H9 (cell line): ENCODE measurements around the gene PMEL. TPM values are rescaled to one million over a fixed set of nuclear protein-coding genes. Genes with fewer than 3 reads are reported as not detected.

Experiments used
- DNase-seq: peaks from one replicate; pipeline ENCODE4 v3.0.0-alpha.2; 2017
- H2AFZ ChIP-seq: one replicate; pipeline ENCODE4 v1.6.1; 2013; ENCODE audit warnings: mild to moderate bottlenecking, low read length, control low read depth, moderate library complexity
- H2AK5ac ChIP-seq: 2 replicates; pipeline ENCODE4 v1.6.1; 2013; ENCODE audit warnings: low read length, control low read depth, mixed read lengths; ENCODE audit not compliant: insufficient read length
- H2BK120ac ChIP-seq: one replicate; pipeline ENCODE4 v1.6.1; 2013; ENCODE audit warnings: low read depth, mild to moderate bottlenecking, low read length, control low read depth, inconsistent platforms; ENCODE audit not compliant: poor library complexity, severe bottlenecking
- H2BK12ac ChIP-seq: 2 replicates; pipeline ENCODE4 v1.6.1; 2013; ENCODE audit warnings: low read length, control low read depth, mixed read lengths, low read depth; ENCODE audit not compliant: insufficient read length
- H2BK15ac ChIP-seq: 2 replicates; pipeline ENCODE4 v1.6.1; 2013; ENCODE audit warnings: low read depth, low read length, control low read depth
- H2BK20ac ChIP-seq: one replicate; pipeline ENCODE4 v1.6.1; 2013; ENCODE audit warnings: low read depth, mild to moderate bottlenecking, low read length, control low read depth, inconsistent platforms; ENCODE audit not compliant: poor library complexity, severe bottlenecking
- H2BK5ac ChIP-seq: 2 replicates; pipeline ENCODE4 v1.6.1; 2013; ENCODE audit warnings: low read length, control low read depth, mixed read lengths; ENCODE audit not compliant: insufficient read length
- H3K14ac ChIP-seq: 2 replicates; pipeline ENCODE4 v1.6.1; 2013; ENCODE audit warnings: low read length, control low read depth; ENCODE audit not compliant: insufficient read depth
- H3K18ac ChIP-seq: 2 replicates; pipeline ENCODE4 v1.6.1; 2013; ENCODE audit warnings: low read depth, mild to moderate bottlenecking, mixed read lengths, low read length, control low read depth; ENCODE audit not compliant: insufficient read length
- H3K23ac ChIP-seq: 2 replicates; pipeline ENCODE4 v1.6.1; 2013; ENCODE audit warnings: low read length, control low read depth, mixed read lengths, low read depth; ENCODE audit not compliant: insufficient read length
- H3K23me2 ChIP-seq: 2 replicates; pipeline ENCODE4 v1.6.1; 2013; ENCODE audit warnings: low read depth, mild to moderate bottlenecking, mixed read lengths, low read length, control low read depth; ENCODE audit not compliant: insufficient read length, poor library complexity, severe bottlenecking
- H3K27ac ChIP-seq: 2 replicates; pipeline ENCODE4 v1.5.1; 2013; ENCODE audit warnings: low read length, control low read depth, mixed read lengths, low read depth; ENCODE audit not compliant: insufficient read length
- H3K27me3 ChIP-seq: 2 replicates; pipeline ENCODE4 v1.6.1; 2013; ENCODE audit warnings: low read length, control low read depth, inconsistent platforms; ENCODE audit not compliant: insufficient read depth
- H3K4ac ChIP-seq: 2 replicates; pipeline ENCODE4 v1.6.1; 2013; ENCODE audit warnings: low read depth, mild to moderate bottlenecking, control low read depth, inconsistent platforms, low read length, moderate library complexity
- H3K4me1 ChIP-seq: 2 replicates; pipeline ENCODE4 v1.6.1; 2013; ENCODE audit warnings: low read length, control low read depth, inconsistent platforms; ENCODE audit not compliant: insufficient read depth
- H3K4me2 ChIP-seq: 2 replicates; pipeline ENCODE4 v1.6.1; 2013; ENCODE audit warnings: low read length, control low read depth, mixed read lengths; ENCODE audit not compliant: insufficient read length, insufficient read depth
- H3K56ac ChIP-seq: 2 replicates; pipeline ENCODE4 v1.6.1; 2013; ENCODE audit warnings: low read depth, mild to moderate bottlenecking, mixed read lengths, low read length, control low read depth; ENCODE audit not compliant: insufficient read length
- H3K79me1 ChIP-seq: 2 replicates; pipeline ENCODE4 v1.6.1; 2013; ENCODE audit warnings: low read depth, mild to moderate bottlenecking, moderate library complexity, low read length, control low read depth, inconsistent platforms; ENCODE audit not compliant: insufficient read depth, poor library complexity, severe bottlenecking
- H3K79me2 ChIP-seq: 2 replicates; pipeline ENCODE4 v1.6.1; 2013; ENCODE audit warnings: low read length, control low read depth, inconsistent platforms; ENCODE audit not compliant: insufficient read depth
- H3K9ac ChIP-seq: 2 replicates; pipeline ENCODE4 v1.6.1; 2013; ENCODE audit warnings: low read length, control low read depth, mixed read lengths; ENCODE audit not compliant: insufficient read length; ENCODE audit errors: extremely low read depth
- H3K9me3 ChIP-seq: one replicate; pipeline ENCODE4 v1.6.1; 2013; ENCODE audit warnings: low read depth, low read length, inconsistent platforms; ENCODE audit not compliant: control insufficient read depth
- H3T11ph ChIP-seq: one replicate; pipeline ENCODE4 v1.6.1; 2013; ENCODE audit warnings: mild to moderate bottlenecking, low read length, control low read depth, inconsistent platforms
- H4K20me1 ChIP-seq: one replicate; pipeline ENCODE4 v1.6.1; 2013; ENCODE audit not compliant: control insufficient read depth, insufficient read length, insufficient read depth
- H4K5ac ChIP-seq: 2 replicates; pipeline ENCODE4 v1.6.1; 2013; ENCODE audit warnings: low read depth, mild to moderate bottlenecking, mixed read lengths, low read length, control low read depth; ENCODE audit not compliant: insufficient read length
- H4K8ac ChIP-seq: replicated peaks from 2 replicates; pipeline ENCODE4 v1.6.1; 2013; ENCODE audit warnings: low read length, control low read depth, mixed read lengths, low read depth; ENCODE audit not compliant: insufficient read length
- H4K91ac ChIP-seq: 2 replicates; pipeline ENCODE4 v1.6.1; 2013; ENCODE audit warnings: low read depth, mild to moderate bottlenecking, moderate library complexity, mixed read lengths, low read length, control low read depth; ENCODE audit not compliant: insufficient read length
- H3K27ac Mint-ChIP-seq, 3 experiments: 2 replicates in 2 of 3; 3 replicates in 1 of 3; pipeline ENCODE4 v1.8.0; 2020 to 2021; ENCODE audit warnings: mixed read lengths in 3 of 3, mild to moderate bottlenecking in 1 of 3, moderate library complexity in 1 of 3
- H3K27me3 Mint-ChIP-seq: 2 replicates; pipeline ENCODE4 v1.8.0; 2021; ENCODE audit warnings: low read depth, mild to moderate bottlenecking, moderate library complexity, mixed read lengths
- H3K36me3 Mint-ChIP-seq, 3 experiments: 2 replicates in 2 of 3; 3 replicates in 1 of 3; pipeline ENCODE4 v1.8.0; 2020 to 2021; ENCODE audit warnings: low read depth in 3 of 3, mixed read lengths in 3 of 3; ENCODE audit not compliant: insufficient read depth in 1 of 3
- H3K4me1 Mint-ChIP-seq, 2 experiments: 2 replicates each; pipeline ENCODE4 v1.8.0; 2020; ENCODE audit warnings: mixed read lengths in 2 of 2
- H3K4me3 Mint-ChIP-seq, 2 experiments: 2 replicates in 1 of 2; 3 replicates in 1 of 2; pipeline ENCODE4 v1.8.0; 2020 to 2021; ENCODE audit warnings: mild to moderate bottlenecking in 2 of 2, mixed read lengths in 2 of 2, moderate library complexity in 1 of 2
- H3K9me3 Mint-ChIP-seq, 2 experiments: 2 replicates in 1 of 2; 3 replicates in 1 of 2; pipeline ENCODE4 v1.8.0; 2020; ENCODE audit warnings: mild to moderate bottlenecking in 2 of 2, mixed read lengths in 2 of 2, moderate library complexity in 1 of 2
- CTCF ChIP-seq: fragments of 200-600 bp; sonication (generic); conservative IDR thresholded peaks from 3 replicates; pipeline ENCODE4 v1.8.0; 2021; ENCODE audit warnings: antibody characterized with exemption, mild to moderate bottlenecking
- WGBS: extraction: QIAGEN DNeasy Blood & Tissue Kit; methylation state at CpG from one replicate; pipeline ENCODE4 v1.1.7; 2013; ENCODE audit warnings: missing lambda C conversion rate, low lambda C conversion rate, mixed read lengths; ENCODE audit not compliant: insufficient read length; ENCODE audit errors: extremely low coverage; 5-methylcytosine and 5-hydroxymethylcytosine counted together
- total RNA-seq: library from RNA; stranded (reverse); gene quantifications from 2 replicates; pipeline ENCODE4 v1.2.1, GENCODE V29; 2021

Gene PMEL
- total RNA-seq, 1 experiment from 2014 or later: 72.6 TPM

DNA sequence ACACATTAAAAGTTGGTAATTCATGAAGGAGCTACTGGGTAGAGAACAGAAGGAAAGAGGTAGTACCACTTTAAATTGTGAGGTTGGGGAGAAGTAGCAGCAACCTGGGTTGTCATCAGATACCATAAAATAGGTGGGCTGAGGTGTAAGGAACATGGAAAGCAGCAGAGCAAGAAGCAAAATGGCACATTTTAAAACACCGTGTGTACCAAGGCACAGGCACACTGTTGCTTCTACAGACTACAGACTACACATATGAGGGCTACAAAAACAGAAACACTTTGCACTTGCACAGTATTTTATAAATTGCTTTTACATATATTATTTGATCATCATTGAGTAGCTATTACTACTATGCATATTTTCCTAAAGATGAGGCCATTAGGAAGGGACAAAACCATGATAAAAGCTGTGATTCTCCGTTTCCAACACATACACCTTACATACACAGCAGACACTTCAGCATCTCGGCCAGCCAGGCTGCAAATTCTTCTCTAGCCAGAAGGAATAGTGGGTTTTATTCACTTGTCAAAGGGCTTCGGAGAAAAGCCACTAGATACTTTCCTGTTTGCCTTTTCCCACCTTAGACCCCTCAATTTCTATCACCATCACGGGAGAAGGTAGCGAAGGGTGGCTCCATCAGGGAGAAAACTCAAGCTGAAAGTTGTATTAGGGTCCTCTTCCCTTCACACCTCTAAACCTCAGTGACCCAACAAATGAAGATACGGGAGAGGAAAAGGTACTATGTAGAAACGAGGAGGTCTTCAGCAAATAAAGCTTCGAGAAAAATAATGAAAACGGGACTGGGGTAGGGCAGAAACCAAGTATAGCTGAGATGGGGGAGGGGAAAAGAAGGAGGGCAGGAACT lies 39.7 kb downstream of the PMEL start:
- H3K4me2 ChIP-seq: peak overlapping the region; percentile 90
- no peak overlapping the region for H3K23ac ChIP-seq
- H3K4ac ChIP-seq: no peak overlapping the region
- H4K8ac ChIP-seq: no peak overlapping the region
- no peak overlapping the region for H3T11ph ChIP-seq
- H3K79me1 ChIP-seq: peaks cover 9% of the 10 kb centered on the region
- WGBS: no CpG with 5 or more reads among the region's 10 CpGs
- H2BK120ac ChIP-seq: no peak overlapping the region
- no peaks in the 10 kb centered on the region for H4K20me1 ChIP-seq
- H3K9me3 Mint-ChIP-seq: no peaks in the 10 kb centered on the region; a peak in 1 of 5 replicates
- H3K9me3 ChIP-seq: no peaks in the 10 kb centered on the region
- peaks cover 34% of the 10 kb centered on the region; the same call in 1 of the 2 replicates for H3K79me2 ChIP-seq
- no peak for DNase-seq
- peaks cover 11 to 34% (median 33%) of the 10 kb centered on the region in 3 experiments; a peak in 6 of 7 replicates for H3K36me3 Mint-ChIP-seq
- H3K27me3 ChIP-seq: no peaks in the 10 kb centered on the region
- peaks cover 4% of the 10 kb centered on the region; the same call in 1 of the 2 replicates for H3K4me1 ChIP-seq
- no peak overlapping the region for H4K91ac ChIP-seq
- peaks cover 33 to 36% of the 10 kb centered on the region in 2 experiments for H3K4me1 Mint-ChIP-seq
- no peak overlapping the region for H2BK12ac ChIP-seq
- H2BK20ac ChIP-seq: no peak overlapping the region
- peak overlapping the region; percentile 86 to 99 (median 97) for H3K27ac Mint-ChIP-seq
- H2AK5ac ChIP-seq: no peak overlapping the region
- H2BK15ac ChIP-seq: no peak overlapping the region
- H3K14ac ChIP-seq: no peak overlapping the region
- peaks cover 1% of the 10 kb centered on the region for H3K27me3 Mint-ChIP-seq
- H3K18ac ChIP-seq: no peak overlapping the region
- H3K4me3 Mint-ChIP-seq: peak overlapping the region; percentile 96 to 99
- peak overlapping the region; percentile 72 for H3K9ac ChIP-seq
- H2BK5ac ChIP-seq: no peak overlapping the region
- peak overlapping the region; percentile 80 for H3K27ac ChIP-seq
- no peak for TF ChIP-seq CTCF
- no peak overlapping the region for H3K56ac ChIP-seq
- no peak overlapping the region for H2AFZ ChIP-seq
- no peak overlapping the region for H4K5ac ChIP-seq
- H3K23me2 ChIP-seq: peaks cover 8% of the 10 kb centered on the region
